Tibial nerve (tissue), 4 donors: Measurements from ENCODE around the gene UPF1. TPM values are rescaled to one million over a fixed set of nuclear protein-coding genes. Genes with fewer than 3 reads are reported as not detected.

ENCODE experiments used
- DNase-seq, 2 donors: peaks; one replicate each; pipeline ENCODE4 v3.0.0-alpha.2; 2019; ENCODE audit warnings: low spot score in 2 of 2
- H3K27ac ChIP-seq, 4 donors: fragments of 200-600 bp; sonication (generic) in 3 of 4; one replicate each; pipeline ENCODE4 v1.5.1; 2017 to 2019; ENCODE audit warnings: mild to moderate bottlenecking in 1 of 4
- H3K27me3 ChIP-seq, 2 donors: fragments of 200-600 bp; sonication (generic) in 1 of 2; one replicate each; pipeline versions ENCODE4 v1.5.1 to v1.6.0; 2017 to 2019
- H3K36me3 ChIP-seq, 3 donors: fragments of 200-600 bp; sonication (generic); one replicate each; pipeline ENCODE4 v1.5.1; 2018 to 2019
- H3K4me1 ChIP-seq, 4 donors: fragments of 200-600 bp; sonication (generic) in 3 of 4; one replicate each; pipeline ENCODE4 v1.5.1; 2017 to 2019
- H3K4me3 ChIP-seq, 4 donors: fragments of 200-600 bp; sonication (generic) in 3 of 4; one replicate each; pipeline ENCODE4 v1.5.1; 2017 to 2019; ENCODE audit warnings: mild to moderate bottlenecking in 1 of 4, moderate library complexity in 1 of 4
- H3K9me3 ChIP-seq, 4 donors: fragments of 200-600 bp; sonication (generic) in 3 of 4; one replicate each; pipeline ENCODE4 v1.5.1; 2017 to 2019
- EP300 ChIP-seq, 2 donors: sonication (generic); formaldehyde crosslinking; IDR thresholded peaks; one replicate each; pipeline ENCODE4 v1.6.1; 2017; ENCODE audit warnings: antibody characterized with exemption in 2 of 2, mild to moderate bottlenecking in 1 of 2
- POLR2A ChIP-seq, 2 donors: fragments of 450-650 bp; IDR thresholded peaks; one replicate each; pipeline ENCODE4 v1.6.1; 2017; ENCODE audit warnings: antibody characterized with exemption in 2 of 2, mild to moderate bottlenecking in 2 of 2, moderate library complexity in 2 of 2
- WGBS, 2 donors: methylation state at CpG; one replicate each; pipeline ENCODE4 v1.1.5; 2018; 5-methylcytosine and 5-hydroxymethylcytosine counted together
- total RNA-seq, 4 donors: library from RNA; depleted of rRNA; stranded (reverse); fragments of >200 nt; gene quantifications; one replicate each; pipeline ENCODE4 v1.1.0, GENCODE V29; 2016
- TF ChIP-seq, protein P1 (sequence below), 5 experiments: fragments of 200-600 bp in 3 of 5; fragments of 450-650 bp in 2 of 5; sonication (generic) in 3 of 5; IDR thresholded peaks; one replicate each; pipeline ENCODE4 v1.5.1; 2016 to 2019; ENCODE audit warnings: antibody characterized with exemption in 5 of 5, mild to moderate bottlenecking in 3 of 5, moderate library complexity in 2 of 5

UPF1 gene
- total RNA-seq, 4 donors from 2014 or later = 75.6 to 117 (median 87.9) TPM

DNA sequence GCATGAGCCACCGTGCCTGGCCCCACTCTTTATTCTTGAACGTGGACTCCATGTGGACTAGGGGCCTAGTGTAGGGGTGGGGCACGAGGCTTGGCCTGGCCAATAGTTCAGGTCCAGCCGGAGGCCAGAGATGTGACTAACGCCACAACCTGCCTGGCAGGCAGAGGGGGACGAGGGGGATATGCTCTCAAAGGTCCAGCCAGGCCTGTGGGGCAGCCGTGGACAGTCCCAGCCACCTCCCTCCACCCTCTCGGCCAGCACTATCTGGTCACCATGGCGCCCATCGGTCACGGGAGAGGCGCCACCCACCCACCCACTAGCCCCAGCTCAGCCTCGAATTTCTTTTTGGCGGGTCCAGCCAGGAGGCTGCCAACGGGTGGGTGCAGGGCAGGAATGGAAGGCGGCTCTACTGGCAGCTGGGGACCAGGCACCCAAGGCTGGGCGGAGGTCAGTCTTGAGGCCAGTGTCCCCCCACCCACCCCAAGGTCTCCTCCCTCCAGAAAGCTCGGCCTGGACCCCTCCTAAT is 66.4 kb downstream of the UPF1 start:
- peak overlapping the region in 2 of 4 donors; percentile 28 to 61 for H3K27ac ChIP-seq
- peaks cover 0 to 48% (median 5%) of the 10 kb centered on the region in 3 donors for H3K36me3 ChIP-seq
- WGBS, 2 donors = 42 to 43% methylated on average over 7 to 14 of the region's 18 CpGs
- no peaks in the 10 kb centered on the region for H3K9me3 ChIP-seq
- no peak for DNase-seq
- H3K27me3 ChIP-seq = peaks cover 0 to 27% of the 10 kb centered on the region in 2 donors
- H3K4me3 ChIP-seq = no peak overlapping the region
- TF ChIP-seq, protein P1, sequence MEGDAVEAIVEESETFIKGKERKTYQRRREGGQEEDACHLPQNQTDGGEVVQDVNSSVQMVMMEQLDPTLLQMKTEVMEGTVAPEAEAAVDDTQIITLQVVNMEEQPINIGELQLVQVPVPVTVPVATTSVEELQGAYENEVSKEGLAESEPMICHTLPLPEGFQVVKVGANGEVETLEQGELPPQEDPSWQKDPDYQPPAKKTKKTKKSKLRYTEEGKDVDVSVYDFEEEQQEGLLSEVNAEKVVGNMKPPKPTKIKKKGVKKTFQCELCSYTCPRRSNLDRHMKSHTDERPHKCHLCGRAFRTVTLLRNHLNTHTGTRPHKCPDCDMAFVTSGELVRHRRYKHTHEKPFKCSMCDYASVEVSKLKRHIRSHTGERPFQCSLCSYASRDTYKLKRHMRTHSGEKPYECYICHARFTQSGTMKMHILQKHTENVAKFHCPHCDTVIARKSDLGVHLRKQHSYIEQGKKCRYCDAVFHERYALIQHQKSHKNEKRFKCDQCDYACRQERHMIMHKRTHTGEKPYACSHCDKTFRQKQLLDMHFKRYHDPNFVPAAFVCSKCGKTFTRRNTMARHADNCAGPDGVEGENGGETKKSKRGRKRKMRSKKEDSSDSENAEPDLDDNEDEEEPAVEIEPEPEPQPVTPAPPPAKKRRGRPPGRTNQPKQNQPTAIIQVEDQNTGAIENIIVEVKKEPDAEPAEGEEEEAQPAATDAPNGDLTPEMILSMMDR (IDR thresholded peaks at IDR 0.05) = no peak
- TF ChIP-seq POLR2A (IDR thresholded peaks at IDR 0.05) (no peak), EP300 (IDR thresholded peaks at IDR 0.05) (no peak)
- H3K4me1 ChIP-seq = peaks cover 0 to 41% (median 9%) of the 10 kb centered on the region in 4 donors

DNA sequence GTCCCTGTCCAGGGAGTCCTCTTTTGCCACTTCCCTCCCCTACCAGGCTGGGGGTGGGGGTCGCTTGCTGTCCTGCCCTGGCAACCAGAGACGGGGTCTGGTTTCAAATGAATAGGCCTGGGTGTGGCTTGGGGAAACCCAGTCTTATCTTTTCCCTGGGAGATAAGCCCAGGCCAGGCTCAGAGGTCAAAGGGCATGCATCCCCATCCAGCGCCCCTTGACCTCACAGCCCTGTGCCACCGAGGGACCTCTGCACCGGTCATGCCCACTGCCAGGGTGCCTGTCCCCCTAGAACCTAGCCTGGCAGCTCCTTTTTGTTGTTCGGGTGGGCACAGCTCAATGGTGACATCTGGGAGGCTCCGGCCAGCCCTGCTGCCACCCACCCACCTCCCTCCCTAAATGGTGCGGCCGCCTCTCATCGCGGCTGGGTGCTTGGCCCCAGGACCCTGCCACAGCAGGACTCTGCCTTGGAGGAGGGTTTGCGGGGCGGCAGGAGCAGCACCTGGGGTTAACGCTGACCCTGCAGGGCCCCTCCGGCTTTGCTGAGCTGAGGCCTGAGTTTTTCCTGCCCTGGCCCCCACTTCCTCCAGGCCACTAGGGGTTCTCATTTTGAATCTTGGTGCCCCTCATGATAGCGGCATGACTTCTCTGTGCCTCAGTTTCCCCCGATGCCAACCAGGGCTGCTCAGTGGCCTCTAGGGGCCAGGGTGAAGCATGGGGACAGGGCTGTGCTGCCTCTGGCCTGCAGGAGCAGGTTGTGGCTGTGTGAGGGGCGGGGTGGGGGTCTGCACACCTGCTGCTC is 67.0 kb downstream of the UPF1 start:
- H3K36me3 ChIP-seq = peaks cover 0 to 55% (median 5%) of the 10 kb centered on the region in 3 donors
- peaks cover 0 to 36% (median 9%) of the 10 kb centered on the region in 4 donors for H3K4me1 ChIP-seq
- TF ChIP-seq POLR2A (IDR thresholded peaks at IDR 0.05) = no peak
- TF ChIP-seq, protein P1 (IDR thresholded peaks at IDR 0.05) = no peak
- TF ChIP-seq EP300 (IDR thresholded peaks at IDR 0.05) = no peak
- WGBS, 2 donors = 66 to 71% methylated on average over 10 to 12 of the region's 18 CpGs
- peak overlapping the region in 2 of 4 donors; percentile 28 to 61 for H3K27ac ChIP-seq
- no peak overlapping the region for H3K4me3 ChIP-seq
- H3K27me3 ChIP-seq = peaks cover 0 to 24% of the 10 kb centered on the region in 2 donors
- H3K9me3 ChIP-seq = no peaks in the 10 kb centered on the region
- no peak for DNase-seq

DNA sequence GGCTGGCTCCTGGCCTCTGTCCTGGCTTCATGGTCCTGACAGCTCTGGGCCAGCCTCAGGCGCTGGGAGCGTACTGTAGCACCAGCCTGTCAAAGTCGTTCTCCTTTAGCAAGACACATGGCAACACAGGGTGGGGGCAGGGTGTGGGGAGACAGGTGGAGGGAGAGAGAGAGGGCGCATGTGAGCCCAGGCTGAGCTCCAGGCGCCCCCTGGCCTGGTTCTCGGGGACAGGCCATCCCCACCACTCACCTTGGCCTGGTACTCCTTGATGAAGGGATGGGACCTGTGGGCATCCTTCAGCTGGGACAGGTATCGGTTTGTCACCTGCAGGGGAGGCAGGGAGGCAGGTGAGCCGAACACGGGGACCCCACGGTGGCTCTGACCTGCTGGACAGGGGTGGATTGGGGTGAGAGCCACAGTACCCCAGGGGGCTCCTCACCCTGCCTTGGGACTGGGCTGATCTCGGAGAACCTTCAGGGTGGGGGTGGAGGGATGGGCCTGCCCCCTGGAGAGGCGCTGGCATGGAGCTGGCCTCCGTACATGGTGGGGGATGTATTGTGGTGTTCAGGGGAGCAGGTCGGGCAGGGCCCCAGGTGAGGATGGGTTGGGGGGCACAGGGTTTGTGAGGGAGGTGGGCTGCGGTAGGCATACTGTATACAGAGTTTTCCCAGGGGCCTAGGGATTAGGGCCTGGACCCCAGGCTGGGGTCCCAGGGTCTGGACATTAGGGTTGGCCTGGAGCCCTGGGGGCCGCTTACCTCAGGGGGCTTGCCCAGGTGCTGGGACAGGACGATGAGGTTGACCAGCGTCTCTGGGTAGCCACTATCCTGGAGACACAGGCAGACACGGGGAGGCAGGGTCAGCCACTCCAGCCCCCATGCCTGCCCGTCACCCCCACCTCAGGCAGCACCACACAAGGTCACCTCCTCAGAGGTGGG is 68.1 kb downstream of the UPF1 start:
- TF ChIP-seq, protein P1 (IDR thresholded peaks at IDR 0.05) = no peak
- TF ChIP-seq POLR2A (IDR thresholded peaks at IDR 0.05) (no peak), EP300 (IDR thresholded peaks at IDR 0.05) (no peak)
- Histone ChIP-seq H3K4me1 (peaks cover 0 to 25% (median 8%) of the 10 kb centered on the region in 4 donors), H3K27me3 (peaks cover 0 to 13% of the 10 kb centered on the region in 2 donors), H3K36me3 (peaks cover 0 to 66% (median 5%) of the 10 kb centered on the region in 3 donors), H3K9me3 (no peaks in the 10 kb centered on the region), H3K4me3 (no peak overlapping the region), H3K27ac (no peak overlapping the region)
- 88 to 90% methylated on average over 14 to 19 of the region's 20 CpGs for WGBS, 2 donors
- DNase-seq = no peak

DNA sequence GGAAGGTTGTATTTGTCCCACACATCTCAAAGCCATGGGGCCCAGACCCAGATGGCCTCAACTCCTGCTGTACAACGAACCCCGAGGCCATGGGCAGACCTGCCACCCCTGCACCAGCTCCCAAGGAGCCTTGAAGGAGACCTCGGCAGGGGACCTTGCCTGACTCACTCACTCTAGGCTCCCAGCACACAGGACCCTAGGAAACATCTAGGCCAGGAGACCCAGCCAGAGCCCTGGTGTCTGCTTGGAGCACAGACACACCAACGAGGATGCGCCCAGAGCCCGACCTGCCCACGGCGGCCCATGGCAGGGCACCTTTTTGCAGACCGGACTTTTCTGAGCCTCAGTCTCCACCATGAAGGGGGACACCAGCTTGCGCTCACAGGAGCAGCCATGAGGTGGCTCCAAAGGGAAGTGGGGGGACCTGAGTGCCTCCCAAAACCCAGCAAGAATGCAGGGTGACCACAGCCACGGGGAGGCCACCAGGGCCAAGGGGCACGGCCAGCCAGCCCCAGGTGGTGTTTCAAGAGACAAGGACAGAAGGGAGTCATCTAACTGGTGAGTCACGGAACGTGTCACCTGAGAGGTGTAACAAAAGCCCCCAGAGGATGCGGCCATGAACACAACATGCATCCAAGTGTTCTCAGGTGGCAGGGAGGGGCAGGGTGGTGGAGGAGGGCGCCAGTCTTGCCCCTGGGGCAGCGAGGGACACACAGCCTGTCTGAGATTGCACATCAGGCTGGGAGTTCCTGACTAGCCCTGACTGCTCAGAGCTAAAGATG is 69.1 kb downstream of the UPF1 start:
- TF ChIP-seq, protein P1 (IDR thresholded peaks at IDR 0.05) = no peak
- TF ChIP-seq POLR2A (IDR thresholded peaks at IDR 0.05) = no peak
- no peak for TF ChIP-seq EP300 (IDR thresholded peaks at IDR 0.05)
- Histone ChIP-seq H3K4me3 (no peak overlapping the region), H3K9me3 (no peaks in the 10 kb centered on the region), H3K36me3 (peaks cover 0 to 76% (median 5%) of the 10 kb centered on the region in 3 donors), H3K27ac (no peak overlapping the region), H3K4me1 (peaks cover 0 to 17% (median 5%) of the 10 kb centered on the region in 4 donors), H3K27me3 (peaks cover 0 to 7% of the 10 kb centered on the region in 2 donors)
- DNase-seq = no peak
- 90 to 91% methylated on average over 9 to 15 of the region's 17 CpGs for WGBS, 2 donors
